A549 (cell line): Measurements from ENCODE around the gene CDH4. TPM values are rescaled to one million over a fixed set of nuclear protein-coding genes. Genes with fewer than 3 reads are reported as not detected.
A peak's percentile ranks its signal among the peaks of the same experiment; 100 is the strongest.

ENCODE experiments used
- ATAC-seq, 2 experiments: fragments of 200-7000 bp in 1 of 2; fragments of >200 bp in 1 of 2; cut with Nextera tagmentation in 1 of 2; cut with Tn5 transposase in 1 of 2; 3 replicates each; pipeline versions ENCODE4 v1.8.0 to v1.9.1; 2018 to 2020; ENCODE audit warnings: mild to moderate bottlenecking in 1 of 2, moderate library complexity in 1 of 2
- CTCF ChIA-PET: fragments of 300-600 bp; sonication (Branson Sonifier 250); formaldehyde crosslinking; extraction: SDS; loops from one replicate; lab custom pipeline; 2021; ENCODE audit warnings: antibody characterized with exemption, inconsistent platforms; lab: Yijun Ruan, JAX
- POLR2A ChIA-PET: fragments of 350-600 bp; formaldehyde crosslinking; extraction: SDS; loops from one replicate; lab custom pipeline; 2021; ENCODE audit warnings: antibody characterized with exemption, inconsistent platforms; lab: Yijun Ruan, JAX
- DNase-seq, 2 experiments: peaks; one replicate each; pipeline versions ENCODE4 v3.0.0 to v3.0.0-alpha.2; 2011 to 2016; ENCODE audit warnings: low read depth in 1 of 2, low spot score in 1 of 2
- FAIRE-seq: peaks from 2 replicates; lab custom pipeline; 2011; peaks lifted over from hg19 to GRCh38; lab: Jason Lieb, UNC
- H3K27ac ChIP-seq, 2 experiments: fragments of >200 bp; sonication (Bioruptor Twin); formaldehyde crosslinking; 3 replicates each; pipeline ENCODE4 v1.5.1; 2016 to 2017
- H3K4me1 ChIP-seq: fragments of >200 bp; sonication (Bioruptor Twin); formaldehyde crosslinking; 3 replicates; pipeline ENCODE4 v1.6.1; 2016
- H3K4me2 ChIP-seq: fragments of >200 bp; sonication (Bioruptor Twin); formaldehyde crosslinking; 3 replicates; pipeline ENCODE4 v1.6.1; 2016
- H3K4me3 ChIP-seq: fragments of >200 bp; sonication (Bioruptor Twin); formaldehyde crosslinking; 3 replicates; pipeline ENCODE4 v1.5.1; 2016
- H3K9me3 ChIP-seq: fragments of >200 bp; sonication (Bioruptor Twin); formaldehyde crosslinking; 3 replicates; pipeline ENCODE4 v1.6.1; 2016
- CEBPB ChIP-seq, 2 experiments: fragments of >200 bp in 1 of 2; sonication (Bioruptor Twin) in 1 of 2; formaldehyde crosslinking in 1 of 2; IDR thresholded peaks; 2 replicates each; pipeline ENCODE4 v1.6.1; 2012 to 2016
- CHD4 ChIP-seq: fragments of 200-600 bp; sonication (generic); IDR thresholded peaks from 2 replicates; pipeline ENCODE4 v1.6.1; 2016; ENCODE audit warnings: antibody characterized with exemption, mild to moderate bottlenecking, borderline replicate concordance
- FOSL2 ChIP-seq, 2 experiments: fragments of 450-650 bp in 1 of 2; fragments of >200 bp in 1 of 2; sonication (Bioruptor Twin) in 1 of 2; formaldehyde crosslinking; IDR thresholded peaks; 2 replicates each; pipeline versions ENCODE4 v1.5.0 to v1.6.1; 2016 to 2020; ENCODE audit warnings: mild to moderate bottlenecking in 1 of 2, moderate library complexity in 1 of 2
- GATA3 ChIP-seq: IDR thresholded peaks from 2 replicates; pipeline ENCODE4 v1.6.1; 2012; ENCODE audit warnings: borderline replicate concordance
- HDAC2 ChIP-seq: fragments of 200-600 bp; sonication (generic); IDR thresholded peaks from 2 replicates; pipeline ENCODE4 v1.6.1; 2016
- HOXB13 ChIP-seq: fragments of 250-450 bp; sonication (Bioruptor Pico); IDR thresholded peaks from 2 replicates; pipeline ENCODE4 v1.5.0; 2020; ENCODE audit warnings: low read depth, mild to moderate bottlenecking, moderate library complexity
- HOXB5 ChIP-seq: fragments of 250-450 bp; sonication (Bioruptor Pico); IDR thresholded peaks from 2 replicates; pipeline ENCODE4 v1.5.0; 2020; ENCODE audit warnings: mild to moderate bottlenecking, moderate library complexity
- JUNB ChIP-seq: fragments of >200 bp; sonication (Bioruptor Twin); formaldehyde crosslinking; IDR thresholded peaks from 2 replicates; pipeline ENCODE4 v1.6.1; 2016
- KDM1A ChIP-seq: fragments of 200-600 bp; sonication (generic); IDR thresholded peaks from 2 replicates; pipeline ENCODE4 v1.6.1; 2016; ENCODE audit warnings: low read depth, mild to moderate bottlenecking
- MYC ChIP-seq: IDR thresholded peaks from 2 replicates; pipeline ENCODE4 v1.6.1; 2012; ENCODE audit warnings: mild to moderate bottlenecking, inconsistent platforms, low read length, improper control_type of control experiment, borderline replicate concordance
- NFE2L2 ChIP-seq: fragments of 150-350 bp; conservative IDR thresholded peaks from 2 replicates; pipeline ENCODE4 v1.6.1; 2014; ENCODE audit warnings: low read length
- NPAS2 ChIP-seq: fragments of 250-450 bp; sonication (Bioruptor Pico); IDR thresholded peaks from 2 replicates; pipeline ENCODE4 v1.8.0; 2022; ENCODE audit warnings: mild to moderate bottlenecking, moderate library complexity, borderline replicate concordance
- RFX5 ChIP-seq: fragments of 450-650 bp; IDR thresholded peaks from 2 replicates; pipeline ENCODE4 v1.7.1; 2014; ENCODE audit warnings: antibody characterized with exemption, mild to moderate bottlenecking, moderate library complexity
- ZC3H11A ChIP-seq: fragments of 450-650 bp; IDR thresholded peaks from 2 replicates; pipeline ENCODE4 v1.6.1; 2014; ENCODE audit warnings: antibody characterized with exemption, mild to moderate bottlenecking
- ZFP36 ChIP-seq: fragments of 450-650 bp; IDR thresholded peaks from 2 replicates; pipeline ENCODE4 v1.6.1; 2014; ENCODE audit warnings: borderline replicate concordance; ENCODE audit not compliant: partially characterized antibody
- ZSCAN20 ChIP-seq: fragments of 250-450 bp; sonication (Bioruptor Pico); IDR thresholded peaks from 2 replicates; pipeline ENCODE4 v1.8.0; 2022; ENCODE audit warnings: mild to moderate bottlenecking, moderate library complexity
- WGBS: methylation state at CpG from one replicate; pipeline ENCODE4 v1.1.6; 2017; ENCODE audit errors: missing lambda C conversion rate; 5-methylcytosine and 5-hydroxymethylcytosine counted together
- polyA plus RNA-seq, 4 experiments: library from polyadenylated mRNA; depleted of rRNA in 3 of 4; stranded (reverse); fragments of >200 nt; fragmentation: RNase III in 1 of 4; extraction: RNeasy Plus Mini Kit Qiagen cat#74134 plus additional on column Dnase treatment in 1 of 4; gene quantifications; 2 replicates in 3 of 4; 3 replicates in 1 of 4; pipeline ENCODE4 v1.2.3, GENCODE V29; 2011 to 2017
- TF ChIP-seq, protein P1 (sequence below): fragments of >200 bp; sonication (Bioruptor Twin); formaldehyde crosslinking; IDR thresholded peaks from 3 replicates; pipeline ENCODE4 v1.6.1; 2016
- TF ChIP-seq, protein P2 (sequence below): fragments of 150-350 bp; IDR thresholded peaks from 2 replicates; pipeline ENCODE4 v1.6.1; 2014; ENCODE audit warnings: low read depth, mild to moderate bottlenecking, low read length

CDH4 gene
- polyA plus RNA-seq, 2 of the 4 experiments (the other 2 are of a cell fraction) = 3.4 to 10.3 TPM

DNA sequence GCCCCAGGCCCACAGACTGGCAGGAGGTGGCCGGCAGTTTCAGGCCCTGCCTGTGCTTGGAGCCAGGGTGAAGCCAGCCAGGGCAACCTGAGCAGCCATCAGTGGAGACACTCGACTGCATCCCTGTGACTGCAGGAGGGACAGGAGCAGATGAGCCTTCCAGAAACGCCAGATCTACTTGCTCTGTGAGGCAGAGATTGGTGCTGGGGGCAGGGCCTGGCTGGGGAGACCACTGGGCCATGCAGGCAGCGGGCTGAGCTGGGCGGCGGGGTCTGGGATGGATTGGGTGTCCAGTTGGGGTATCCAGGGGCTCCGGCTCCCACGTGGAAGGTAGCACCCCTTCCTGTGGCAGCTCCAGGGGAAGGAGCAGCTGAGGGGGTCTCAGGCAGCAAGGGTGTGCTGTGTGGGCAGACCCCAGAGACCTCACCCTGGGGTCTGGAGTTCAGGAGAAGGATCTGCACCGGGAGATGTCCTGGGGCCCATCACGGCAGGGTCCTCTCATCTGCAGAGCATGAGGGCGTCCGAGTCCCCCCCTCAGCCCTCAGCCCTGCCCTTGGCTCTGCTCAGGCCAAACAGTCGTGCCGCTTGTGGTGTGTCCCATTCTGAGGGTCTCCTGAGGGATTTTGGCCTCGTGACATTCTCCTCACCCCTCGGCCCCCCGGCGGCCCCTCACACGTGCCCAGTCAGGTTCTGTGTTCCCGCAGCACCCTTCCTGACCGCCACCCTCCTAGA, 478.7 kb downstream of the CDH4 start:
- no peak overlapping the region for H3K27ac ChIP-seq
- DNase-seq (no peak), FAIRE-seq (no peak), ATAC-seq (no peak)
- H3K4me2 ChIP-seq = no peak overlapping the region
- ChIA-PET POLR2A (no interaction called here), CTCF (interaction anchor here (1.6 kb wide), 1 partner anchor 166 kb away, joined by 4 read pairs; no protein-coding TSS in a partner anchor)
- no peaks in the 10 kb centered on the region for H3K4me1 ChIP-seq
- 62% methylated on average over 12 of the region's 21 CpGs for WGBS
- no peak overlapping the region for H3K4me3 ChIP-seq
- no peak for TF ChIP-seq ZFP36
- no peak for TF ChIP-seq MYC
- no peak for TF ChIP-seq CHD4
- TF ChIP-seq, protein P1, sequence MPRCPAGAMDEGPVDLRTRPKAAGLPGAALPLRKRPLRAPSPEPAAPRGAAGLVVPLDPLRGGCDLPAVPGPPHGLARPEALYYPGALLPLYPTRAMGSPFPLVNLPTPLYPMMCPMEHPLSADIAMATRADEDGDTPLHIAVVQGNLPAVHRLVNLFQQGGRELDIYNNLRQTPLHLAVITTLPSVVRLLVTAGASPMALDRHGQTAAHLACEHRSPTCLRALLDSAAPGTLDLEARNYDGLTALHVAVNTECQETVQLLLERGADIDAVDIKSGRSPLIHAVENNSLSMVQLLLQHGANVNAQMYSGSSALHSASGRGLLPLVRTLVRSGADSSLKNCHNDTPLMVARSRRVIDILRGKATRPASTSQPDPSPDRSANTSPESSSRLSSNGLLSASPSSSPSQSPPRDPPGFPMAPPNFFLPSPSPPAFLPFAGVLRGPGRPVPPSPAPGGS = no peak
- no peak for TF ChIP-seq CEBPB (IDR thresholded peaks at IDR 0.05)
- TF ChIP-seq FOSL2 (IDR thresholded peaks at IDR 0.05) = no peak
- no peak for TF ChIP-seq FOSL2 (CRISPR knock-in tag; IDR thresholded peaks at IDR 0.05)
- no peak for TF ChIP-seq NPAS2 (CRISPR knock-in tag)
- no peak for TF ChIP-seq HOXB13
- H3K9me3 ChIP-seq = no peaks in the 10 kb centered on the region

DNA sequence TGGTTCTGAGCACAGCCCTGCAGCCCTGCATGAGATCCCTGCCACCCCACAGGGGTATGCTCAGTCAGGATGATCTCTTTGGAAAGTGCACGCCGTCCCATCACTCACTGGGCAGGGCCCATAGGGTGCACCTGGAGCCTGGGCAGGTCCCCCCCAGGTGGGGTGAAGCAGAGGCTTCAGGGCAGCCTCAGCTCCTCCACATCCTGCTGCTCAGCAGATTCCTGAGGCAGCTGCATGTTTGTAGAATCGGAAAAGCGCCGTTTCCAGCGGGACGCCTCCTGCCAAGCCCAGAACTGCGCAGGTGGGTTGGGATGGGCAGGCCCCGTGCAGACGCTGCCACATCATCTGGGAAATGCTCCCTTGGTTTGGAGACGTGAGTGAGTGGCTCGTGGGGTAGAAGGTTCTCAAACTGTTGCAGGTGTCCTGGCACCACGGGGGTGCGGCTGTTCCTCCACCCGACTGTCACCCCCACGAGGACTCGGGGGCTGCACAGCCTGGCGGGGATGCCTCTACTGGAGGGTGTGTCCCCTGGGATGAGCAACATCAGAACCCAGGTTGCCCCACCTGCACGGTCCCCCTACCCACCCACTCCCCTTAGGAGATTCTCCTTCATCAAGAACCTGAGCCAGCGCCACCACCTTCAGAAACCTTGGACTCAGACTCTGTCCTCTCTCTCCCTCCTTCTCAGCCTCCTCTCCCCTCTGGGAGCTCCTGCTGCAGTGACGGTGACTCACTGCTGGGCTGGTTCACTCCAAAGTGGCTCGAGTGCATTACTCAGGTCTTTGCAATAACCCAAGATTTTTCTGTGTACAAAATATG, 479.5 kb downstream of the CDH4 start:
- Histone ChIP-seq H3K4me1 (no peaks in the 10 kb centered on the region), H3K4me2 (no peak overlapping the region), H3K9me3 (no peaks in the 10 kb centered on the region), H3K4me3 (no peak overlapping the region), H3K27ac (no peak overlapping the region)
- FAIRE-seq (no peak), DNase-seq (peak; percentile 28 to 31), ATAC-seq (peak; percentile 75 to 76; a peak in 5 of 6 replicates)
- CTCF ChIA-PET = no interaction called here
- WGBS = 59% methylated on average over 15 of the region's 22 CpGs
- TF ChIP-seq GATA3 = no peak
- no peak for TF ChIP-seq RFX5
- TF ChIP-seq FOSL2 (IDR thresholded peaks at IDR 0.05) = no peak
- no peak for TF ChIP-seq FOSL2 (CRISPR knock-in tag; IDR thresholded peaks at IDR 0.05)
- TF ChIP-seq JUNB = no peak
- TF ChIP-seq ZC3H11A = no peak
- TF ChIP-seq KDM1A = no peak
- no peak for TF ChIP-seq HOXB5 (CRISPR knock-in tag)
- TF ChIP-seq HDAC2 = no peak
- POLR2A ChIA-PET = interaction anchor here (0.7 to 1.2 kb wide), 2 partner anchors 16 to 86 kb away, joined by 3 to 4 read pairs; no protein-coding TSS in a partner anchor

DNA sequence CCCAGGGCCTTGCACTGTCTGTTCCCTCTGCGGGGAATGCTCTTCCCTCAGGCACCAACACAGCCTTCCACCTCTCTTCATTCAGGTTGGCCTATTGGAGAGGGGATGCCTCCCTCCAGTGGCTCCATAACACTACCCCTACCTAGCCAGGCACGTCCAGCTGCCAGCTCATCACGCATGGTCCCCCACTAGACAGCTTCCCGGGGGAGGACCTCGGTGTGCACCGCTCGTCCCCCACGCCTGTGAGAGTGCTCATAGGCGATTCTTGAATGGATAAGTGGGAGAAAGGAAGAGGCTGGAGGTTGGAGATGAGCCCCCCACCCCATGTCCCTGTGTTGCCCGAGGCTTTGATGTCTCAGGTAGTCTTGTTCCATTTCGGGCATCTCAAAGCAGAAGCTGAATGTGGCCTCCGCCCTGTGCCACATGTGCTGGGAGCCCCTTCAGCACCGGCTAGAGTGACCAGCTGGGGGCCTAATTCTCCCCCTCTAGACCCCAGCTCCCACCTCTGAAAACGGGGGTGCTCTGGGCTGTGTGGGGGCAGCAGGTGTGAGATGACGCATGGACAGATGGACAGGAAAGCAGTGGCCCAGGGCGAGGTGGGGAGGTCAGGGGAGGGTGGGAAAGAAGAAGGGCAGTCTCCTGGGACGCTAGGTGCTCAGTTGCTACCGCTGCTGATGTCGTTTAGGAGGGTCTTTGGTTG, 480.6 kb downstream of the CDH4 start:
- FAIRE-seq = no peak
- 77% methylated on average over 13 of the region's 19 CpGs for WGBS

More for the DNA sequence above, 480.6 kb downstream of the CDH4 start:
- Histone ChIP-seq H3K4me2 (no peak overlapping the region), H3K27ac (no peak overlapping the region), H3K4me3 (no peak overlapping the region), H3K9me3 (no peaks in the 10 kb centered on the region), H3K4me1 (no peaks in the 10 kb centered on the region)
- DNase-seq (no peak), ATAC-seq (no peak)
- POLR2A ChIA-PET = interaction anchor here (0.7 to 1.2 kb wide), 2 partner anchors 15 to 85 kb away, joined by 3 to 4 read pairs; no protein-coding TSS in a partner anchor
- CTCF ChIA-PET = no interaction called here
- TF ChIP-seq, protein P2, sequence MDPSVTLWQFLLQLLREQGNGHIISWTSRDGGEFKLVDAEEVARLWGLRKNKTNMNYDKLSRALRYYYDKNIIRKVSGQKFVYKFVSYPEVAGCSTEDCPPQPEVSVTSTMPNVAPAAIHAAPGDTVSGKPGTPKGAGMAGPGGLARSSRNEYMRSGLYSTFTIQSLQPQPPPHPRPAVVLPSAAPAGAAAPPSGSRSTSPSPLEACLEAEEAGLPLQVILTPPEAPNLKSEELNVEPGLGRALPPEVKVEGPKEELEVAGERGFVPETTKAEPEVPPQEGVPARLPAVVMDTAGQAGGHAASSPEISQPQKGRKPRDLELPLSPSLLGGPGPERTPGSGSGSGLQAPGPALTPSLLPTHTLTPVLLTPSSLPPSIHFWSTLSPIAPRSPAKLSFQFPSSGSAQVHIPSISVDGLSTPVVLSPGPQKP = no peak
- TF ChIP-seq MYC (no peak), NFE2L2 (no peak), ZSCAN20 (no peak)
